K562 (cell line): ENCODE measurements around the gene PYROXD2. TPM values are rescaled to one million over a fixed set of nuclear protein-coding genes. Genes with fewer than 3 reads are reported as not detected.

Source experiments
- ATAC-seq: fragments of 200-7000 bp; cut with Tn5 transposase; 3 replicates; pipeline ENCODE4 v1.9.1; 2020; ENCODE audit warnings: moderate library complexity
- BruUV-seq: library from RNA; stranded (reverse); fragments of 400-500 nt; replicated peaks from 2 replicates; lab custom pipeline; 2021; lab: Mats Ljungman, UMichigan
- CTCF ChIA-PET: fragments of 300-600 bp; formaldehyde crosslinking; extraction: SDS; loops from one replicate; lab custom pipeline; 2021; ENCODE audit warnings: low intra/inter-chr PET ratio; lab: Yijun Ruan, JAX
- POLR2A ChIA-PET: fragments of 300-600, 350-650 bp; sonication (Branson Sonifier 250); formaldehyde crosslinking; extraction: SDS; loops from one replicate; lab custom pipeline; 2021; ENCODE audit warnings: antibody characterized with exemption, inconsistent platforms; lab: Yijun Ruan, JAX
- DNase-seq, 4 experiments: peaks; one replicate each; pipeline versions ENCODE4 v3.0.0 to v3.0.0-alpha.2; 2011 to 2018; ENCODE audit warnings: low spot score in 3 of 4, mixed read lengths in 3 of 4; ENCODE audit errors: extremely low read depth in 1 of 4
- FAIRE-seq: peaks from 2 replicates; lab custom pipeline; 2011; peaks lifted over from hg19 to GRCh38; lab: Jason Lieb, UNC
- H2AFZ ChIP-seq: 2 replicates; pipeline ENCODE4 v1.6.0; 2011; ENCODE audit warnings: low read depth, low read length, control low read depth, inconsistent platforms
- H3K27ac ChIP-seq: fragments of 200-600 bp; 3 replicates; pipeline ENCODE4 v1.8.0; 2011; ENCODE audit warnings: low read depth, mild to moderate bottlenecking, control low read depth, inconsistent platforms, low read length, moderate library complexity, mixed read lengths; ENCODE audit errors: extremely low read depth
- H3K27me3 ChIP-seq, 2 experiments: fragments of 300-600 bp in 1 of 2; 2 replicates in 1 of 2; 3 replicates in 1 of 2; pipeline versions ENCODE4 v1.6.0 to v1.8.0; 2011; ENCODE audit warnings: inconsistent platforms in 2 of 2, low read length in 2 of 2, mild to moderate bottlenecking in 1 of 2, mixed read lengths in 1 of 2, moderate library complexity in 1 of 2; ENCODE audit not compliant: control insufficient read depth in 2 of 2, insufficient read depth in 2 of 2
- H3K36me3 ChIP-seq: fragments of 300-600 bp; 3 replicates; pipeline ENCODE4 v1.8.0; 2011; ENCODE audit warnings: mild to moderate bottlenecking, low read length, inconsistent platforms; ENCODE audit not compliant: control insufficient read depth, insufficient read depth
- H3K4me1 ChIP-seq, 2 experiments: fragments of 200-600 bp in 1 of 2; replicated peaks in 1 of 2; 2 replicates in 1 of 2; 3 replicates in 1 of 2; pipeline versions ENCODE4 v1.5.1 to v1.8.0; 2011; ENCODE audit warnings: inconsistent platforms in 2 of 2, low read length in 2 of 2, mild to moderate bottlenecking in 1 of 2, mixed read lengths in 1 of 2, moderate library complexity in 1 of 2; ENCODE audit not compliant: control insufficient read depth in 2 of 2, insufficient read depth in 2 of 2
- H3K4me2 ChIP-seq: 2 replicates; pipeline ENCODE4 v1.6.1; 2011; ENCODE audit warnings: low read length, control low read depth, inconsistent platforms, mixed read lengths; ENCODE audit not compliant: insufficient read depth
- H3K4me3 ChIP-seq: fragments of 200-600 bp; sonication (generic), shearing (Covaris generic); 2 replicates; pipeline ENCODE4 v1.5.1; 2016; ENCODE audit warnings: control low read depth, inconsistent platforms
- H3K79me2 ChIP-seq: fragments of 200-600 bp; 3 replicates; pipeline ENCODE4 v1.8.0; 2011; ENCODE audit warnings: low read length, inconsistent platforms; ENCODE audit not compliant: control insufficient read depth, insufficient read depth
- H3K9ac ChIP-seq, 2 experiments: 2 replicates each; pipeline versions ENCODE4 v1.6.0 to v1.6.1; 2011; ENCODE audit warnings: low read depth in 2 of 2, low read length in 2 of 2, control low read depth in 1 of 2, inconsistent platforms in 1 of 2, mild to moderate bottlenecking in 1 of 2, mixed read lengths in 1 of 2; ENCODE audit not compliant: insufficient read depth in 1 of 2
- H3K9me1 ChIP-seq: one replicate; pipeline ENCODE4 v1.6.0; 2011; ENCODE audit warnings: inconsistent platforms, mild to moderate bottlenecking, low read length, moderate library complexity; ENCODE audit not compliant: control insufficient read depth, insufficient read depth
- H3K9me3 ChIP-seq: replicated peaks from 2 replicates; pipeline ENCODE4 v1.5.1; 2011; ENCODE audit warnings: low read depth, low read length, inconsistent platforms; ENCODE audit not compliant: control insufficient read depth, insufficient read depth
- H4K20me1 ChIP-seq: replicated peaks from 2 replicates; pipeline ENCODE4 v1.6.1; 2011; ENCODE audit warnings: low read length, inconsistent platforms, mixed read lengths; ENCODE audit not compliant: control insufficient read depth, insufficient read depth
- ARHGAP35 ChIP-seq: fragments of 450-650 bp; IDR thresholded peaks from 2 replicates; pipeline ENCODE4 v1.6.1; 2018; ENCODE audit not compliant: partially characterized antibody
- EGR1 ChIP-seq: fragments of 450-650 bp; conservative IDR thresholded peaks from 2 replicates; pipeline ENCODE4 v1.6.1; 2017; ENCODE audit warnings: mild to moderate bottlenecking
- EHMT2 ChIP-seq: fragments of 450-650 bp; IDR thresholded peaks from 2 replicates; pipeline ENCODE4 v1.6.1; 2018; ENCODE audit warnings: antibody characterized with exemption
- ELK1 ChIP-seq: sonication (generic); formaldehyde crosslinking; IDR thresholded peaks from 2 replicates; pipeline ENCODE4 v1.8.1; 2022; ENCODE audit warnings: missing genetic modification reagents
- HDAC2 ChIP-seq: fragments of 450-650 bp; IDR thresholded peaks from 2 replicates; pipeline ENCODE4 v1.6.1; 2016; ENCODE audit warnings: mild to moderate bottlenecking
- HMGN3 ChIP-seq: IDR thresholded peaks from 2 replicates; pipeline ENCODE4 v1.6.1; 2011; ENCODE audit warnings: borderline replicate concordance, low read depth, mild to moderate bottlenecking, mixed read lengths, low read length; ENCODE audit not compliant: insufficient read length; ENCODE audit errors: extremely low read depth
- MTF1 ChIP-seq: fragments of 250-450 bp; sonication (Bioruptor Pico); IDR thresholded peaks from 2 replicates; pipeline ENCODE4 v1.9.0; 2021; ENCODE audit warnings: moderate library complexity, mild to moderate bottlenecking, inconsistent platforms, borderline replicate concordance
- NCOA2 ChIP-seq, 2 experiments: fragments of 450-650 bp; IDR thresholded peaks; 2 replicates each; pipeline ENCODE4 v1.6.1; 2018; ENCODE audit warnings: mild to moderate bottlenecking in 2 of 2, moderate library complexity in 1 of 2; ENCODE audit not compliant: partially characterized antibody in 2 of 2
- PML ChIP-seq: IDR thresholded peaks from 2 replicates; pipeline ENCODE4 v1.6.1; 2012; ENCODE audit warnings: low read length, inconsistent platforms
- TCFL5 ChIP-seq: fragments of 250-450 bp; sonication (Bioruptor Pico); conservative IDR thresholded peaks from 2 replicates; pipeline ENCODE4 v1.6.1; 2021; ENCODE audit warnings: mild to moderate bottlenecking, moderate library complexity, matching md5 sums
- ZNF12 ChIP-seq: sonication (generic); formaldehyde crosslinking; IDR thresholded peaks from 2 replicates; pipeline ENCODE4 v1.4.0; 2020; ENCODE audit warnings: mild to moderate bottlenecking, missing genetic modification reagents
- ZNF232 ChIP-seq: sonication (generic); formaldehyde crosslinking; IDR thresholded peaks from 2 replicates; pipeline ENCODE4 v1.8.0; 2022; ENCODE audit warnings: mild to moderate bottlenecking, missing genetic modification reagents
- ZNF3 ChIP-seq: fragments of 250-450 bp; sonication (Bioruptor Pico); IDR thresholded peaks from 2 replicates; pipeline ENCODE4 v1.5.0; 2021; ENCODE audit warnings: mild to moderate bottlenecking, moderate library complexity
- ZNF707 ChIP-seq: fragments of 250-450 bp; sonication (Bioruptor Pico); conservative IDR thresholded peaks from 2 replicates; pipeline ENCODE4 v1.8.0; 2022; ENCODE audit warnings: inconsistent platforms, mild to moderate bottlenecking, moderate library complexity
- ZNF764 ChIP-seq: fragments of 250-450 bp; sonication (Bioruptor Pico); IDR thresholded peaks from 2 replicates; pipeline ENCODE4 v1.4.0; 2020; ENCODE audit warnings: low read depth, mild to moderate bottlenecking, moderate library complexity
- ZSCAN32 ChIP-seq: fragments of 450-650 bp; formaldehyde crosslinking; IDR thresholded peaks from 2 replicates; pipeline ENCODE4 v1.4.0; 2020; ENCODE audit warnings: mild to moderate bottlenecking, moderate library complexity
- WGBS: fragments of 100-300 bp; shearing (Covaris generic); methylation state at CpG from one replicate; pipeline ENCODE4 v1.1.6; 2016; ENCODE audit warnings: low coverage, mixed read lengths; ENCODE audit not compliant: insufficient coverage; ENCODE audit errors: missing lambda C conversion rate; 5-methylcytosine and 5-hydroxymethylcytosine counted together
- in situ Hi-C: fragments of 300-500 bp; cut with MboI; formaldehyde crosslinking; loops from 4 replicates; pipeline ENCODE4 v1.15.0; 2018; ENCODE audit warnings: inconsistent platforms, mixed read lengths
- intact Hi-C: fragments of 100-400 bp; cut with micrococcal nuclease; formaldehyde crosslinking; loops from 2 replicates; pipeline ENCODE4 v1.14.2; 2022
- polyA plus RNA-seq, 8 experiments: library from polyadenylated mRNA; depleted of rRNA in 4 of 8; stranded (reverse) in 5 of 8; unstranded in 3 of 8; fragments of >200 nt; fragmentation: Nextera tagmentation in 2 of 8; fragmentation: Illumina TruSeq in 1 of 8; extraction: Ambion mirVana in 2 of 8; extraction: Trizol in 1 of 8; gene quantifications; 2 replicates each; pipeline versions ENCODE4 v1.2.1 to v1.2.3, GENCODE V29; 2011 to 2014; ENCODE audit warnings: inconsistent platforms in 1 of 8, missing spikeins in 1 of 8
- total RNA-seq, 7 experiments: library from RNA; depleted of rRNA in 6 of 7; stranded (reverse); fragments of >200 nt in 6 of 7; fragmentation: Illumina TruSeq in 2 of 7; extraction: Trizol in 2 of 7; gene quantifications; 2 replicates each; pipeline versions ENCODE4 v1.2.1 to v1.2.3, GENCODE V29; 2011 to 2021; ENCODE audit warnings: low replicate concordance in 1 of 7

The PYROXD2 gene
- total and polyA plus RNA-seq, 9 of the 15 experiments (the other 6 are each of a cell fraction or from before 2014, with no cell fraction given), result 0.14 to 1.4 (median 0.58) TPM

GRCh38 chr10:98368644-98369043, 46.3 kb downstream of the PYROXD2 start:
- no TSS peak for BruUV-seq
- ChIA-PET CTCF (no interaction called here), POLR2A (no interaction called here)
- H3K4me1 ChIP-seq, result peaks cover 0 to 4% of the 10 kb centered on the region in 2 experiments; a peak in 2 of 5 replicates
- no peak overlapping the region for H3K4me3 ChIP-seq
- no peak overlapping the region for H2AFZ ChIP-seq
- no peaks in the 10 kb centered on the region for H4K20me1 ChIP-seq
- FAIRE-seq (no peak), DNase-seq (no peak), ATAC-seq (no peak)
- in situ Hi-C loops (no loop called here), intact Hi-C loops (no loop called here)
- TF ChIP-seq ZSCAN32 (CRISPR knock-in tag) (no peak), ZNF12 (CRISPR knock-in tag) (peak; percentile 35; the same call in 1 of the 2 replicates)
- H3K9ac ChIP-seq, result no peak overlapping the region
- no peak overlapping the region for H3K27ac ChIP-seq
- WGBS, result 0% methylated on average over 2 of the region's 2 CpGs
- H3K79me2 ChIP-seq, result no peaks in the 10 kb centered on the region
- H3K4me2 ChIP-seq, result no peak overlapping the region
- no peaks in the 10 kb centered on the region for H3K36me3 ChIP-seq
- H3K9me3 ChIP-seq, result no peaks in the 10 kb centered on the region
- peaks cover 10 to 45% of the 10 kb centered on the region in 2 experiments for H3K27me3 ChIP-seq
- H3K9me1 ChIP-seq, result no peaks in the 10 kb centered on the region

GRCh38 chr10:98367604-98368451, 47.2 kb downstream of the PYROXD2 start:
- DNase-seq, result no peak
- Histone ChIP-seq H3K4me3 (no peak overlapping the region), H3K4me1 (peaks cover 0 to 4% of the 10 kb centered on the region in 2 experiments; a peak in 2 of 5 replicates), H2AFZ (no peak overlapping the region), H3K9me3 (no peaks in the 10 kb centered on the region), H3K9ac (no peak overlapping the region), H4K20me1 (no peaks in the 10 kb centered on the region), H3K9me1 (no peaks in the 10 kb centered on the region), H3K79me2 (no peaks in the 10 kb centered on the region), H3K27ac (no peak overlapping the region), H3K27me3 (peaks cover 3 to 42% of the 10 kb centered on the region in 2 experiments), H3K4me2 (no peak overlapping the region), H3K36me3 (no peaks in the 10 kb centered on the region)
- BruUV-seq, result no TSS peak
- in situ Hi-C loops, result no loop called here
- WGBS, result 20% methylated on average over 16 of the region's 19 CpGs
- no peak for FAIRE-seq
- intact Hi-C loops, result no loop called here
- POLR2A ChIA-PET, result no interaction called here
- CTCF ChIA-PET, result no interaction called here
- no peak for ATAC-seq
- TF ChIP-seq EHMT2 (no peak), ELK1 (CRISPR knock-in tag) (no peak), MTF1 (CRISPR knock-in tag) (no peak), NCOA2 (IDR thresholded peaks at IDR 0.05; ENCODE audit: partially characterized antibody in 2 of 2) (no peak), ZNF707 (no peak), HDAC2 (no peak), ZNF764 (no peak), TCFL5 (CRISPR knock-in tag) (no peak), ZNF232 (CRISPR knock-in tag) (no peak), PML (no peak), ZNF3 (no peak), ARHGAP35 (no peak), HMGN3 (no peak), EGR1 (no peak)
